ENCODE measurements around the gene NOL4L. TPM values are rescaled to one million over a fixed set of nuclear protein-coding genes. Genes with fewer than 3 reads are reported as not detected.

Gene NOL4L
- total RNA-seq, 1 donor from 2014 or later, result 106 TPM

- Mint-ChIP-seq H3K27me3 (ENCODE audit: unreplicated experiment) (peaks cover 39% of the 10 kb centered on the region), H3K27ac (ENCODE audit: unreplicated experiment) (peak overlapping the region; percentile 28), H3K36me3 (ENCODE audit: unreplicated experiment) (no peaks in the 10 kb centered on the region), H3K4me1 (ENCODE audit: low read depth, unreplicated experiment) (peaks cover 23% of the 10 kb centered on the region), H3K9me3 (ENCODE audit: unreplicated experiment) (peaks cover 19% of the 10 kb centered on the region), H3K4me3 (ENCODE audit: unreplicated experiment) (peak overlapping the region; percentile 83)
- DNase-seq, result no peak
- TF ChIP-seq, protein P1, sequence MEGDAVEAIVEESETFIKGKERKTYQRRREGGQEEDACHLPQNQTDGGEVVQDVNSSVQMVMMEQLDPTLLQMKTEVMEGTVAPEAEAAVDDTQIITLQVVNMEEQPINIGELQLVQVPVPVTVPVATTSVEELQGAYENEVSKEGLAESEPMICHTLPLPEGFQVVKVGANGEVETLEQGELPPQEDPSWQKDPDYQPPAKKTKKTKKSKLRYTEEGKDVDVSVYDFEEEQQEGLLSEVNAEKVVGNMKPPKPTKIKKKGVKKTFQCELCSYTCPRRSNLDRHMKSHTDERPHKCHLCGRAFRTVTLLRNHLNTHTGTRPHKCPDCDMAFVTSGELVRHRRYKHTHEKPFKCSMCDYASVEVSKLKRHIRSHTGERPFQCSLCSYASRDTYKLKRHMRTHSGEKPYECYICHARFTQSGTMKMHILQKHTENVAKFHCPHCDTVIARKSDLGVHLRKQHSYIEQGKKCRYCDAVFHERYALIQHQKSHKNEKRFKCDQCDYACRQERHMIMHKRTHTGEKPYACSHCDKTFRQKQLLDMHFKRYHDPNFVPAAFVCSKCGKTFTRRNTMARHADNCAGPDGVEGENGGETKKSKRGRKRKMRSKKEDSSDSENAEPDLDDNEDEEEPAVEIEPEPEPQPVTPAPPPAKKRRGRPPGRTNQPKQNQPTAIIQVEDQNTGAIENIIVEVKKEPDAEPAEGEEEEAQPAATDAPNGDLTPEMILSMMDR (IDR thresholded peaks at IDR 0.05; ENCODE audit: partially characterized antibody, unreplicated experiment), result no peak
Observed at GRCh38 chr20:32585586-32586127, 524 bp upstream of the NOL4L start.

GRCh38 chr20:32583581-32584070, 1.5 kb downstream of the NOL4L start:
- H3K4me1 Mint-ChIP-seq (ENCODE audit: low read depth, unreplicated experiment), result peaks cover 42% of the 10 kb centered on the region
- H3K9me3 Mint-ChIP-seq (ENCODE audit: unreplicated experiment), result peaks cover 26% of the 10 kb centered on the region
- H3K27me3 Mint-ChIP-seq (ENCODE audit: unreplicated experiment), result peaks cover 43% of the 10 kb centered on the region
- TF ChIP-seq, protein P1 (IDR thresholded peaks at IDR 0.05; ENCODE audit: partially characterized antibody, unreplicated experiment), result no peak
- no peaks in the 10 kb centered on the region for H3K36me3 Mint-ChIP-seq (ENCODE audit: unreplicated experiment)
- H3K4me3 Mint-ChIP-seq (ENCODE audit: unreplicated experiment), result no peak overlapping the region
- peak; percentile 76 for DNase-seq
- no peak overlapping the region for H3K27ac Mint-ChIP-seq (ENCODE audit: unreplicated experiment)

- H3K4me1 Mint-ChIP-seq (ENCODE audit: low read depth, unreplicated experiment), result peaks cover 42% of the 10 kb centered on the region
- H3K27ac Mint-ChIP-seq (ENCODE audit: unreplicated experiment), result peak overlapping the region; percentile 70
- H3K4me3 Mint-ChIP-seq (ENCODE audit: unreplicated experiment), result peak overlapping the region; percentile 72
- no peaks in the 10 kb centered on the region for H3K36me3 Mint-ChIP-seq (ENCODE audit: unreplicated experiment)
- TF ChIP-seq, protein P1 (IDR thresholded peaks at IDR 0.05; ENCODE audit: partially characterized antibody, unreplicated experiment), result no peak
- peaks cover 26% of the 10 kb centered on the region for H3K9me3 Mint-ChIP-seq (ENCODE audit: unreplicated experiment)
- peak; percentile 90 for DNase-seq
- H3K27me3 Mint-ChIP-seq (ENCODE audit: unreplicated experiment), result peaks cover 44% of the 10 kb centered on the region
Observed at GRCh38 chr20:32582659-32583580, 2.2 kb downstream of the NOL4L start.

- H3K9me3 Mint-ChIP-seq (ENCODE audit: unreplicated experiment), result peaks cover 24% of the 10 kb centered on the region
- H3K4me1 Mint-ChIP-seq (ENCODE audit: low read depth, unreplicated experiment), result peaks cover 40% of the 10 kb centered on the region
- TF ChIP-seq, protein P1 (IDR thresholded peaks at IDR 0.05; ENCODE audit: partially characterized antibody, unreplicated experiment), result no peak
- H3K27me3 Mint-ChIP-seq (ENCODE audit: unreplicated experiment), result peaks cover 35% of the 10 kb centered on the region
- peak; percentile 71 for DNase-seq
- H3K36me3 Mint-ChIP-seq (ENCODE audit: unreplicated experiment), result no peaks in the 10 kb centered on the region
- H3K27ac Mint-ChIP-seq (ENCODE audit: unreplicated experiment), result peak overlapping the region; percentile 93
- peak overlapping the region; percentile 80 for H3K4me3 Mint-ChIP-seq (ENCODE audit: unreplicated experiment)
Observed at GRCh38 chr20:32581839-32582658, 3.1 kb downstream of the NOL4L start.
